Hematopoietic multipotent progenitor cell treated with erythropoietin and hydrocortisone succinate and interleukin-3 and kit ligand, for 6 days (in vitro differentiated cells): ENCODE data around the gene RNH1.

Source experiments
- DNase-seq: peaks from one replicate; pipeline ENCODE4 v3.0.0-alpha.2; 2015

RNH1 gene

DNA sequence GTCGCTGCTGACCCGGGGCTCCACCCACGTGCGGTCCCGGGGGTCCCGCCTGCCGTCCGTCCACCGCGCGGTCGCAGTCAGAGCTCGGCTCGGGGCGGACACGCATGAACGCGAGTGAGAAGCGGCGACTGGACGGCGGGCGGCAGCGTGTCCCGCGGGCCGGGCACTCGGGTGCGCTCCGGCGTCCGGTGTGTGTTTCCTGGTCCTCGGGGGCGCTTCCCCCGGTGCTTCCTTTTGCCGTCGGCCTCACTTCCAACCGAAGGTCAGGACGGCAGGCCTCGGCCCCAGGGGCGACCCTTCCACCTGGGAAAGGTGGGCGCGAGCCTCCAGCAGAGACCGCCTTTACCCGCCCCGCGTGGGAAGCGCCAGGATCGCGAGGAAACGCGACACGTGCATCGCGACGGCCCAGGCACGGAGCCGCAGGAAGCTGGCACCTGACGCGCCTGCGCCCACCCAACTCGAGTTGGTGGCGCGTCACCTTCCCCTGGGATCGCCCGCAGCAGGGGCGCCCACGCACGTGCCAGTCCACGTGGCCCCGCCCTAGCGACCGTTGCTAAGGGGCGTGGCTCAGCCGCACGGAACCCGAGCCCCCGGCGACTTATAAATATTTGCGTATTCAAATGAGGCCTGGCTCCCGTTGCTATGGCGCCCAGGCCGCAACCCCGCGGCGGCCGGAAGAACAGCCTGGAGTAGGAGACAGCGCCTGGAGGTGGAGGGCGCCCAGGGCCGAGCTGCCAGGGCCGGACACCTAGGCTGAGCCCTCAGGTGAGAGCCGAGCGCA lies 30.0 kb upstream of the RNH1 start, which contains the start of gene LRRC56:
TSS of gene LRRC56 (plus strand) at position 687 of the 781 bp plus-strand sequence. CDS start 3,158 bp downstream, outside the sequence.
- peak; percentile 93 for DNase-seq

GRCh38 chr11:535519-536454 lies 28.7 kb upstream of the RNH1 start, which contains the start of gene HRAS:
Gene HRAS, minus strand, starts transcription at chr11:535576.
- DNase-seq = peak; percentile 97

- DNase-seq = no peak
Observed at GRCh38 chr11:535210-535518, 28.1 kb upstream of the RNH1 start.

GRCh38 chr11:534396-535209 lies 27.6 kb upstream of the RNH1 start:
- DNase-seq = peak; percentile 62

- no peak for DNase-seq
Observed at GRCh38 chr11:533586-534395, 26.7 kb upstream of the RNH1 start.

DNA sequence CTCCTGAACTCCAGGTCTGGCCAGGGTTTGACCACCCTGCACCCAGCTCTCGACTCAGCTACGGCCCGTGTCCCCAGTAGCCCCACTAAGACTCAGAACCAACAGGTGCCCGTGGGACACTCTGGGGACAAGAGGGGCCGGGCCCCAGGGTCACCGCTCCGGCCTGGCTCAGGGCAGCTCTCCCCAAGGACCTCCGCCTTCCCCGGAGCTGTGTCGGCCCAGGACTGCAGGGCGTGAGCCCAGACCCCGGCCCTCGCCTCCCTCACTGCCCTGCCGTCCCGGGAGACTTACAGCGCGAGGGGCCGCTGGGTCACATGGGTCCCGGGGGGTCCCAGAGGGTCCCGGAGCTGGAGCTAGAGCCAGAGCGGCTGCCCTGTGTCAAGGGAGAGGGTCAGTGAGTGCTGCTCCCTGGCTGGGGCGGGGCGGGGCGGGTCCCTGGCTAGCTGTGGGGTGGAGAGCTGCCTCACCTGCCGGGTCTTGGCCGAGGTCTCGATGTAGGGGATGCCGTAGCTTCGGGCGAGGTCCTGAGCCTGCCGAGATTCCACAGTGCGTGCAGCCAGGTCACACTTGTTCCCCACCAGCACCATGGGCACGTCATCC lies 26.0 kb upstream of the RNH1 start:
- no peak for DNase-seq

DNA sequence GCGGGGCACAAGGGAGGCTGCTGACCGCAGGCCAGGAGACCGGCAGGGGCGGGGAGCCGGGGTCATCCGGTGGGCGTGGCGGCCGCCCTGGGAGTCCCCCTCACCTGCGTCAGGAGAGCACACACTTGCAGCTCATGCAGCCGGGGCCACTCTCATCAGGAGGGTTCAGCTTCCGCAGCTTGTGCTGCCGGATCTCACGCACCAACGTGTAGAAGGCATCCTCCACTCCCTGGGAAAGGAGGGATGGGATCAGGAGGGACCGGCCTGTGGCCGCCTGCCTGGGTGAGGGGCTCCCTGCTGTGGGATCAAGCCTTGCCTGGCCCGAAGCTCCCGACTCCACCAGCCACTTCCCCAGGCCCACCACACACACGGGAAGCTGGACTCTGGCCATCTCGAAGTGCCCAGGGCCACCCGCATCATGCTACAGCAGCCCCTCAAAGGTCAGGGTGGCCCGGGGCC lies 25.5 kb upstream of the RNH1 start:
- DNase-seq = no peak

- no peak for DNase-seq
Observed at GRCh38 chr11:531919-532526, 25.0 kb upstream of the RNH1 start.

DNA sequence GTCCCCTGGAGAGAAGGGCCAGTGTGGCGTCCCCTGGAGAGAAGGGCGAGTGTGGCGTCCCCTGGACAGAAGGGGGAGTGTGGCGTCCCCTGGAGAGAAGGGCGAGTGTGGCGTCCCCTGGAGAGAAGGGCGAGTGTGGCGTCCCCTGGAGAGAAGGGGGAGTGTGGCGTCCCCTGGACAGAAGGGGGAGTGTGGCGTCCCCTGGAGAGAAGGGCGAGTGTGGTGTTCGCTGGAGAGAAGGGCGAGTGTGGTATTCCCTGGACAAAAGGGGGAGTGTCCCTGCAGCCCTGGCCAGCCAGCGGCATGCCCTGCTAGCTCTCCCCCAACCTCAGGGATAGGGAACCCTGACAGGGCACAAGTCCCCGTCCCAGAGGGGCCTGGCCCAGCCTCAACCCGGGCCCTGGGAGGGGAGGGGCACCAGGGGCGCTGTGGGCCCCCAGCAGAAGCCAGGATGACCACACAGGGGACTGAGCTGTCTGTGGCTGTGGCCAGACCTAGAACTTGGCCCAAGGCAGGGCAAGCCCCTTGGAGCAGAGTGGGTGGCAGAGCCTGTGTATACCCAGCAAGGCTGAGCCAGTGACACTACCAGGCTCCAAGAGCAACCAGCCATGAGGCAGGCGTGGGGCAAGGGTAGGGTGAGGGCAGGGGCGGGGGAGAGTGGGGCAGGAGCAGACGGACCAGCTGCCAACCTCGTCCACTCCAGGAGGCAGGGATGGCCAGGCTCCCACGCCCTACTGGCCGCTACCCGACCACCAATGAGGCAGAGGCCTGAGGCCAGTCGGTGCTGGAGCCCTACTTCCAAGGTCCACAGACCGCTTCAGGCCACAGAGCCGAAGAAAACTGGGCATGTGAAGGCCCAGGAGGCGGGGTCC lies 24.2 kb upstream of the RNH1 start:
- DNase-seq = no peak

DNA sequence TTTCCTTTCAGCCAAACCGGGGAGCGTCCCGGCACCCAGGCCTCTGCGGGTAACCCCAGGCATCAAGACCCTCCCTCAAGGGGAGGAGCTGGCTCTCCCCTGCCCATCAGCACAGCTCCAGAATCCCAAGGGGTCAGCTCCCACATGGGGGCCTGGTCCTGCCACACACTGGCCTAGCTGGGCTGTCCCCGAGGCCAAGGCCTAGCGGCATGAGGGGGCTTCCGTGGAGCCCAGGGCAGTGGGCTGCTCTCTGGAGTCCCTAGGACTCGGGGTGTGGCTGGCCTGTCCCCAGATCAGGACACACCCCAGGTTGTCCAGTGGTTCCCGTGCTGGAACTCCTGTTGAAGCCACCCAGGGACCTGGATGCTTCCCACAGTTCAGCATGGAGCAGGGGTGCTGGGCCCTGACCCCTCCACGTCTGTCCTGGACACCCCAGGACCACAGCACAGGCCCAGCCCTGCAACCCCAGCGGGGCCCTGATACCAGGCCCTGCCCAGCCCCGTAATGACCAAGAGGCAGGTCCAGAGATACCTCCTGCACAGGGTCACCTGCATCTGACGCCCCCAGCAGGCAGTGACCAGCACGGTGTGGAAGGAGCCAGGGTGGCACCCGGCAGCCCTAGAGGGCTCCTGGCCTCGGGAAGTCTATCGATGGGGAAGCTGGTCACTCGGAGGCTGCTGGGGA lies 22.8 kb upstream of the RNH1 start:
- DNase-seq = no peak

DNA sequence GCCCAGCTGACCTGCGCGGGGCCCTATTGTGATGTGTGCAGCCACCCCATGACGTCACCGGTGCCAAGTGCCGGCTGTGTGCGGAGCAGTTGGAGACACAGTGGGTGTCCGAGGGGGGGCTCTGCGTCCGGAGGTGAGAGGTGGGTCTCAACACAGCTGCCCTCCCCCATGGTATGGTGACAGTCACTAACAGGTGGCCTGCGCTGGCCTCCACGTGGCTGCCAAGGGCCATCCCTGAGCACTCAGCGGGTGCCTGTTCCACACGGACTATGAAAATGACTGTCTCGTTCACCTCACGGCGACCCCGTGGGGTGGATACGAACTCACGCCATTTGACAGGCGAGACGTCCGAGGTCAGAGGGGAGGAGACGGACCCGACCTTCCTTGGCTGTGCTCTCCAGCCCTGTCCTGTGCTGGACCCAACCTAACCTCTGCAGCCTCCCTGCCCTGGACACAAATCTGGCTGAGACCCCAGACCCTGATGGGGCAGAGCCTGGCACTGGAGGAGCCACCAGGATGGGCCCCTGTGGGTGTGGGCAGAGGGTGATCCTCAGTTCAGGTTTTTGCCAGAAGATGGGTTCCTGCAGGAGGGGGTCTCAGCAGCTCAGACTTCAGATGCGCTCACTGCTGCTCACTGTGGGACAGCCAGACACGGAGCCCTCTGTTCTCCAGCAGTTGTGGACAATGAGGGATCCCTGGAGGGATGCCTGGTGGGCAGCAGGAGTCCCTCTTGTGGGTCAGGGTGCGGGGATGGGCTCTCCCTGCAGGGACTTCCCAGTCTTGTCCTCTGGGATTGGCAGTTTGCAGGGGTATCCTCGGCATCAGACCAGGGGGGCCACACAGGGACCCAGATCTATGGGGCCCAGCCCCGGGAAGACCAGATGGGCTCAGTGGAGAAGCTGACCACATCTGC lies 22.0 kb upstream of the RNH1 start:
- DNase-seq = no peak

DNA sequence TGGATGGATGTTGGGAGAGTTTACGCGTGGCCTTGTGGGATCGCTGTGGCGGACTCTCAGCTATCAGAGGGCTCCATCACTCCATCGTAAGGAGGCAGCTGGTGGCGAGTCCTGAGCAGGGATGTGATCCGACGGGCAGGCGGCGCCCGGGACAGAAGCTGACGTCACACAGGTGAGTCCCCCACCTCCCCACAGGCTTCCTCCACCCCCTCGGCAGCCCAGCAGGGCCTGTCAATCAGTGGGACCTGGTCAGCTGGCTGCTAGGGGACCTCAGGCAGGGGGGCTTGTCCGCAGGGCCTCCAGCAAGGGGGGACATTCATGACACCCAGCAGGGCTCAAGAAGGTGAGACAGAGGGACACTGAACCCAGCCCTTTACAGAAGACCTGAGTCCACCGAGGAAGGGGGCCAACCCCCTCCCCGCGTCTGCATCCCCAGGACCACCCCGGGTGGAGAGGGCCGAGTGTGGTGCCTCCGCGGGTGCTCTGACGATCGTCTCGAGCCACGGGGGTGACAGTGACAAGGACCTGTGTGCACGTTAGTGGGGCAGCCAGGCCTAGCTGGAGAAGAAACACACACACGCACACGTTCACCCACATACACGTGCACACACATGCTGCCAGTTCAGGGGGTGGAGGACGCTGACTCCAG lies 21.2 kb upstream of the RNH1 start:
- DNase-seq = no peak

GRCh38 chr11:526192-526591 lies 19.1 kb upstream of the RNH1 start:
- DNase-seq = no peak

DNA sequence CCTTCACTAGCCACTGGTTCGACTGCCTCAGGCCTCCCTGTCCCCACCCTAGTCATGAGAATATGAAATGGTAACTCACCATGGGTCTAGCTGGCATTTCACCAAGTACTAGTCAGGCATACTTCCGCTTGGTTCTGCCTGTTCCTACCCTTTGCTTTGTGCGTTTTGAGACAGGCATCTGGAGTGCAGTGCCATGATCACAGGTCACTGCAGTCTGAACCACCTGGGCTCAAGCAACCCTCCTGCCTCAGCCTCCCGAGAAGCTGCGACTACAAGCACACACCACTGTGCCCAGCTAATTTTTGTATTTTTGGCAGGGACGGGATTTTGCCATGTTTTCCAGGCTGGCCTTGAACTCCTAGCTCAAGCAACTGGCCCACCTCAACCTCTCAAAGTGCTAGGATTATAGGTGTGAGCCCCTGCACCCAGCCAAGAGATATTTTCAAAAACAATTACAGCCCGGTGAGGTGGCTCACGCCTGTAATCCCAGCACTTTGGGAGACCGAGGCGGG lies 14.2 kb upstream of the RNH1 start:
- DNase-seq = peak; percentile 22

DNA sequence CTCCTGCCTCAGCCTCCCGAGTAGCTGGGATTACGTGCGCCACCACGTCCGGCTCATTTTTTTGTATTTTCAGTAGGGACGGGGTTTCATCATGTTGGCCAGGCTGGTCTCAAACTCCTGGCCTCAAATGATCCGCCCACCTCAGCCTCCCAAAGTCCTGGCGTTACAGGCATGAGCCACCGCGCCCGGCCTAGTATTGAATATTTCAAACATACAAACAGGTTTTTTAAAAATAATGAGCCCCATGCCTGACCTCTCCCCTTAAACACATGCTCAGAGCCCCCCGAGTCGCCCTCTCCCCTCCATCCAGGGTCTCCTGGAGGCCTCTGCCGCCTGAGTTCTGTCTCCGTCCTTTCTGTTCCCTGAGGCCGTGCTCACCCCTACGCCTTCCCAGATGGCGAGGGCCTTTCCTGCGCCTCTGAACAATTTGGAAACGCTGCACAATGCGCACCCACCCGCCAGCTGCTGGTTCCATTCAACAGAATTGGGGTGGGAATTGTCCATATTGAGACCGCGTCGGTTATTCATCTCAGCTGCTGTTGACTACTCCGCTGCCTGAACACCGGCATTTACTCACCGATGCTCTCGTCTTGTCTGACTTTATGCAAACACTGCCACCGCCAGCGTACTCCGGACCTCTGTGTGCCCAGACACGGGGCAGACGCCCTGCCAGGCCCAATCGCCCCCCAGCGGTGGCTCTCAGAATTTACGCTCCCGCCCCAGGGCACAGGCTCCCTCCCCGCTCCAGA lies 13.6 kb upstream of the RNH1 start:
- no peak for DNase-seq

DNA sequence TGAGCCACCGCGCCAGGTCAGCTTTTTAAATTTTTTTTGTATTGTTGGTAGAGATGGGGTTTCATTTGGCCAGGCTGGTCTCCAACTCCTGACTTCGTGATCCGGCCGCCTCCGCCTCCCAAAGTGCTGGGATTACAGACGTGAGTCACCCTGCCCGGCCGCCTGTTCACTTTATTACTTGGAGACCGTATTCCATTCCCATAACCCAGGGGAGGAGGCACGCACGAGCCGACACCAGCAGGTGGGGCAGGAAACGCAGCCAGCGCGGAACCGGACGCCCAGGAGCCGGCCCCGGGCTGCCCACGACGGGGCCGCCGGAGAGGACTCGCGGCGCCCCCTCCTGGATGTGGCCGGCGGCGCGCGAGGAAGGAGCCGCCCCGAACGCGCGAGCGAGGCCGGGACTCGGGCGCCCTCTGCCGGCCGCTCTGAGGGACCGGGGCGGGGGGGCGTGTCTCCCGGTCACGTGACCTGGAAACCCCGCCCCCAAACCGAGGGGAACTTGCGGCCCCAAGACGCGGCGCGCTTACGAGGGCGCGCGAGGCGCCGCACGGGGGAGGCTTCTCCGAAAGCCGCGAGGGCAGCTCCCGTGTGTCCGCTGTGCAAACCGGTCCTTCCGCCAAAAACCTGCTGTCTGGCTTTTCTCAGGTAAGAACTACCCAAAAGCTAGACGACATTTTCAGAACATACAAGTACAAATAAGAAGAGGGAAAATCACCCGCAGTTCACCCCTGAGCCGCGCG lies 11.6 kb upstream of the RNH1 start:
- peak; percentile 90 for DNase-seq
